Raji (cell line): ENCODE data around the gene ALOX5AP.

Source experiments
- POLR2A ChIP-seq: IDR thresholded peaks from 2 replicates; pipeline ENCODE4 v1.6.1; 2011; ENCODE audit warnings: low read depth, low read length, control low read depth; ENCODE audit not compliant: insufficient read depth

Gene ALOX5AP

GRCh38 chr13:30742901-30743300 lies 7.6 kb downstream of the ALOX5AP start:
- TF ChIP-seq POLR2A = no peak

- TF ChIP-seq POLR2A = no peak
Measured at GRCh38 chr13:30743319-30744055, 8.1 kb downstream of the ALOX5AP start.

GRCh38 chr13:30744056-30744680 lies 8.8 kb downstream of the ALOX5AP start:
- no peak for TF ChIP-seq POLR2A

GRCh38 chr13:30744681-30745077 lies 9.3 kb downstream of the ALOX5AP start:
- TF ChIP-seq POLR2A = no peak

DNA sequence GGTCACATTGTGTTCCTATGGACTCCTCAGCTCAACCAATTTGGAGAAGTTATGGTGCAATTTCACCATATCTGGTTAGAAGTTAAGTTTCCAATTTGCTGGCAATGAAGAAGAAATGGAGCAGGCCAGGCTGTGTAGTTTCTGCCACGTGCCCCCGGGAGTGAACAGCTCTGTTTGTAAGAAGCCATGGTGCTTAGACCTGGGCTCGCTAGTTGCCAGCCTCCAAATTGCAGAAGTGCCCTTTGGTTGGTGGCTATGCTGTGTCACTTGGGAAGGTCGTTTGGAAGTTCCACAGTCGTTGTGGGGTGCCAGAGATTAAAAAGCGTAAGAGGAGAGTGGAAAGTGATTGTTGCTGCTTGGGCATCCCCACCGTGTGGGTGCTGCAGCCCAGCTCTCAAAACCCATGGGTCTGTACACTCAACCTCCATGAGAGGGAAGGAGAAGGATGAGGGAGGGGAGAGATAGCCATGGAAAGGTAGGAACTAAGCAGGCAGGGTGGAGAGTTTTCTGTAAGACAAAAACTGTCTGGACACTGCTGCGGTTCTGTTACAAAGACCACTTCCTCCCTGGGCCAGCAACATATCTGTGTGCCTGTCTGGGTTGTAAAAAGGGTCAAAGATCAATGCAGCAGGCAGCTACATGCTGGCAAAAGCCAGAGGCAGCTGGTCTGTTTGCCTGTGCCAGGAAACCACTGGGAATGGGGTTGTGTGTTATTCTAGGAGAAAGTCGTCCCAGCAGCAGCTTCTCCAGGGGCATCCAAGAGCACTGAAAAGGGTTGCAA lies 10.8 kb downstream of the ALOX5AP start:
- TF ChIP-seq POLR2A = no peak

GRCh38 chr13:30746791-30747190 lies 11.4 kb downstream of the ALOX5AP start:
- no peak for TF ChIP-seq POLR2A

- no peak for TF ChIP-seq POLR2A
Measured at GRCh38 chr13:30748717-30749116, 13.4 kb downstream of the ALOX5AP start.

DNA sequence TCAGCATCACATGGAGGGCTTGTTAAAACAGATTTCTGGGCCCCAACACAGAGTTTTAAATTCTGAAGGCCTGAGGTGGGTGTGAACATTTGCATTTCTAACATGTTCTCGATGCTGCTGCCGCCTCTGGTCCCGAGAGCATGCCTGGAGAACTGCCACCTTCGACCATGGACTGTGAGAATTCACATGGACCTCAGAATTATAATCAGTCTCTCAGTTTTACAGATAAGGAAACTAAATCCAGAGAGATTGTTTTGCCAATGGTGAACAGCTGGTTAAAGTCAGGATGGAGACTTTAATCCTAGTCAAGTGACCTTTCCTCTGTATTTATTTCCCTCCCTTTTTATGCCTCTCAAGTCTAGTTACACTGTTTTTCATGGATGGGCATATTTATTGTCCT lies 14.7 kb downstream of the ALOX5AP start:
- no peak for TF ChIP-seq POLR2A

- no peak for TF ChIP-seq POLR2A
Measured at GRCh38 chr13:30751183-30751933, 16.0 kb downstream of the ALOX5AP start.

DNA sequence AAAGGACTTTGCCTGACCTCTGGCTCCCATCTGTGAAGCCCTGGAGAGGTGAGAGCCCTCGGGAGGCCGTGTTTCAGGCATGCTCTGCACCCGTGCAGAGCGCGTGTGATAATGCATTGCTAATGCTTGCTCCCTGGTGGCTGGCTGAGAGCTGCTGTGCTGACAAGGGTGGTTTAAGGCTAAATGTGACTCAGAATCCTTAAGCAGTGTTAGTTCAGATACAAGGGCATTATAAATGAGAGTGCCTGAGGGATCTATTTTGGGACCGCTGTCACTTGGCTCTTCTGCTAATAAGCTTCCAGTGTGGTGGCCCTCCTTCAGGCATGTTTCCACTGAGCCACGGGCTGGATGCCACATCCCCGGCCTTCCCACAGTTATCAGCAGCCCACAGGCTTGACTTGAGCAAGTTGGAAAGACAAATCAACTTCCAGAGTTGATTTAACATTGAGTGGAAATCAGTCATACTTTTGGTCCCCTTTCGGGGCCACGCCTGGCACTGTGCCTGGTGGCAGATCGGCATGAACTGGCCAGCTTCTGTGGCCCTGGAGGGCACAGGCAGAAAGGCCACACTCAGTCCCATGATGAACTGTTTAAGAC lies 17.0 kb downstream of the ALOX5AP start:
- no peak for TF ChIP-seq POLR2A

- TF ChIP-seq POLR2A = no peak
Measured at GRCh38 chr13:30753030-30753616, 17.8 kb downstream of the ALOX5AP start.

GRCh38 chr13:30755678-30756077 lies 20.3 kb downstream of the ALOX5AP start:
- no peak for TF ChIP-seq POLR2A

DNA sequence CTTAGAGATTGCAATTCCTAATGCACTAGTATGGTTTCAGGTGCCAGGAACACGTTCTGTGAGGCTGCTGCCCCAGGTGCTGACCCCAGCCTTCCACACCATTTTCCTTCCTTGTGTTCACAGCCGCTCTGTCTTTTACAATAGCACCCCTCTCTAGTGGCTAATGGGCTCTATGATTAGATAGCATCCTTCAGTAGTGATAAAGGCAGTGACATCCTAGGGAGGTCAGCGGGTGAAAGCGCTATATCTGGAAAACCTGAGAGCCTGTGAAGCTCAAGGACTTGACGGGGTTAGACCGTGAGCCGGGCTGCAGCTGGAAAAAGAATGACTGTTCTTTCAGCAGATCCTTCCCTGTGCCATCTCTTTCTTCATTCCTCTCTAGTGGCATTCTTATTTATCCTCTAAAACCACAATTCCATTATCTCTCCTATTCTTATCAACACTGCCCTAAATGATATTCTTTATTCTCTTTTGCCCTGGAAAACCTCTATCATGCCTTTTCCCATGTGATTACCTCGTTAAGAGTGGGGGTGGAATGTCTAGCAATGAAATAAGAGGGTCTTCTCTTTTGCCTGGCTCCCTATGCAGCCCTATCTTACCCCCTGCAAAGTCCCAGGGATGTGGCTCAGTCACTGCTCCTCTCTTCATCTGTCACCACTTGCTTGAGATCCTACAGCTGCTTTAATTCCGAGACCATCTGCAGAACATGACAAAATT lies 21.8 kb downstream of the ALOX5AP start:
- TF ChIP-seq POLR2A = no peak

GRCh38 chr13:30759748-30760147 lies 24.4 kb downstream of the ALOX5AP start:
- no peak for TF ChIP-seq POLR2A
